ENCODE data around the gene ELMO1. TPM values are rescaled to one million over a fixed set of nuclear protein-coding genes. Genes with fewer than 3 reads are reported as not detected.

The ELMO1 gene
- total RNA-seq, 1 experiment from 2014 or later = 7.8 TPM

GRCh38 chr7:37311355-37311754, 137.3 kb downstream of the ELMO1 start:
- Histone ChIP-seq H2BK15ac (ENCODE audit: low read depth, low read length) (no peak overlapping the region), H3K79me2 (ENCODE audit: insufficient read depth, low read length) (no peaks in the 10 kb centered on the region), H2BK20ac (ENCODE audit: low read depth, low read length, poor library complexity, severe bottlenecking) (no peak overlapping the region), H2BK120ac (ENCODE audit: low read depth, low read length, poor library complexity, severe bottlenecking) (no peak overlapping the region), H4K8ac (replicated peaks; ENCODE audit: insufficient read length, low read depth, low read length) (no peak overlapping the region), H4K91ac (ENCODE audit: insufficient read length, low read depth, low read length) (no peak overlapping the region), H3K79me1 (ENCODE audit: insufficient read depth, low read depth, low read length, poor library complexity, severe bottlenecking) (no peaks in the 10 kb centered on the region), H2AK5ac (ENCODE audit: insufficient read length, low read length) (no peak overlapping the region), H2BK12ac (ENCODE audit: insufficient read length, low read depth, low read length) (no peak overlapping the region), H3K23ac (ENCODE audit: insufficient read length, low read depth, low read length) (no peak overlapping the region), H3K4ac (ENCODE audit: low read depth, low read length) (no peak overlapping the region), H4K5ac (ENCODE audit: insufficient read length, low read depth, low read length) (no peak overlapping the region), H3K4me1 (ENCODE audit: insufficient read depth, low read length) (no peaks in the 10 kb centered on the region; the same call in 1 of the 2 replicates), H3K23me2 (ENCODE audit: insufficient read length, low read depth, low read length, poor library complexity, severe bottlenecking) (no peaks in the 10 kb centered on the region), H3K27me3 (ENCODE audit: insufficient read depth, low read length) (no peaks in the 10 kb centered on the region), H3K27ac (ENCODE audit: insufficient read length, low read depth, low read length) (no peak overlapping the region), H3K56ac (ENCODE audit: insufficient read length, low read depth, low read length) (no peak overlapping the region), H4K20me1 (ENCODE audit: control insufficient read depth, insufficient read depth, insufficient read length) (no peaks in the 10 kb centered on the region), H3K14ac (ENCODE audit: insufficient read depth, low read length) (no peak overlapping the region), H3K9ac (ENCODE audit: extremely low read depth, insufficient read length, low read length) (no peak overlapping the region), H3K9me3 (ENCODE audit: control insufficient read depth, low read depth, low read length) (no peaks in the 10 kb centered on the region), H2BK5ac (ENCODE audit: insufficient read length, low read length) (no peak overlapping the region), H3K4me2 (ENCODE audit: insufficient read depth, insufficient read length, low read length) (no peak overlapping the region), H3K18ac (ENCODE audit: insufficient read length, low read depth, low read length) (no peak overlapping the region), H3T11ph (ENCODE audit: low read length) (no peak overlapping the region), H2AFZ (ENCODE audit: low read length) (no peak overlapping the region)
- H3K27me3 Mint-ChIP-seq (ENCODE audit: low read depth) = no peaks in the 10 kb centered on the region
- WGBS (ENCODE audit: extremely low coverage, insufficient read length, low lambda C conversion rate) = no CpG with 5 or more reads among the region's 6 CpGs
- no peak overlapping the region for H3K27ac Mint-ChIP-seq
- no peak overlapping the region for H3K4me3 Mint-ChIP-seq
- TF ChIP-seq CTCF (conservative IDR thresholded peaks at IDR 0.05) = no peak
- no peaks in the 10 kb centered on the region for H3K9me3 Mint-ChIP-seq
- H3K4me1 Mint-ChIP-seq = peaks cover 12 to 13% of the 10 kb centered on the region in 2 experiments
- no peak for DNase-seq
- 0 out of 7 replicates have a peak, but pooled peaks cover 0 to 3% (median 0%) of the 10 kb centered on the region in 3 experiments for H3K36me3 Mint-ChIP-seq (ENCODE audit: insufficient read depth in 1 of 3, low read depth in 3 of 3)
